Inferior parietal cortex (tissue), 1 donor: ENCODE measurements around the gene PRRT1.
"Not testable (repeated sequence)": the region's sequence is repeated elsewhere in the genome, so short reads cannot be mapped to it uniquely, and the experiment has no call there.

ENCODE experiments used
- DNase-seq: peaks from one replicate; pipeline ENCODE4 v3.0.0-alpha.2; 2016; ENCODE audit errors: extremely low spot score

Gene PRRT1

GRCh38 chr6:32151863-32152768, at the start of gene PRRT1:
TSS of gene PRRT1 (minus strand) at chr6:32151939. CDS start at chr6:32151827, 112 bp downstream.
- DNase-seq = peak; percentile 42

GRCh38 chr6:32200711-32201475, 49.2 kb upstream of the PRRT1 start:
- no peak for DNase-seq

GRCh38 chr6:32198866-32199265, 47.1 kb upstream of the PRRT1 start:
- DNase-seq = no peak

- no peak for DNase-seq
Observed at GRCh38 chr6:32198345-32198696, 46.6 kb upstream of the PRRT1 start.

- DNase-seq = no peak
Observed at GRCh38 chr6:32196682-32197616, 45.2 kb upstream of the PRRT1 start.

- peak; percentile 91 for DNase-seq
Observed at GRCh38 chr6:32195902-32196681, 44.4 kb upstream of the PRRT1 start.

- DNase-seq = peak; percentile 98
Observed at GRCh38 chr6:32195652-32195901, 43.8 kb upstream of the PRRT1 start.

- peak; percentile 65 for DNase-seq
Observed at GRCh38 chr6:32194825-32195651, 43.3 kb upstream of the PRRT1 start.

GRCh38 chr6:32194388-32194787, 42.6 kb upstream of the PRRT1 start:
- no peak for DNase-seq

GRCh38 chr6:32193096-32193495, 41.4 kb upstream of the PRRT1 start:
- not testable (repeated sequence) for DNase-seq

GRCh38 chr6:32192608-32193039, 40.9 kb upstream of the PRRT1 start, which contains the start of gene GPSM3:
TSS of gene GPSM3 (minus strand) at chr6:32192643. CDS start at chr6:32192513, 130 bp downstream.
- no peak for DNase-seq

GRCh38 chr6:32191696-32192607, 40.2 kb upstream of the PRRT1 start:
- DNase-seq = no peak

- no peak for DNase-seq
Observed at GRCh38 chr6:32190911-32191677, 39.4 kb upstream of the PRRT1 start.

GRCh38 chr6:32190054-32190851, 38.5 kb upstream of the PRRT1 start, which contains the start of gene PBX2:
TSS of gene PBX2 (minus strand) at chr6:32190202. CDS start at chr6:32189915, 287 bp downstream.
- peak; percentile 77 for DNase-seq

- DNase-seq = no peak
Observed at GRCh38 chr6:32189742-32190053, 38.0 kb upstream of the PRRT1 start.

GRCh38 chr6:32189069-32189741, 37.5 kb upstream of the PRRT1 start:
- no peak for DNase-seq
